Adrenal gland (tissue), 5 donors: Measurements from ENCODE around the gene SERPINE1.

Experiments used
- CTCF ChIP-seq, 6 experiments: fragments of 450-650 bp in 4 of 6; fragments of 200-600 bp in 2 of 6; sonication (generic) in 1 of 6; IDR thresholded peaks; 1 replicate in 5 of 6; 2 replicates in 1 of 6; pipeline versions ENCODE4 v1.5.1 to v1.8.0; 2016 to 2021; ENCODE audit warnings: antibody characterized with exemption in 6 of 6, mild to moderate bottlenecking in 2 of 6, moderate library complexity in 1 of 6
- POLR2A ChIP-seq, 2 donors: fragments of 450-650 bp; IDR thresholded peaks; one replicate each; pipeline ENCODE4 v1.6.1; 2017; ENCODE audit warnings: antibody characterized with exemption in 2 of 2, mild to moderate bottlenecking in 2 of 2, moderate library complexity in 1 of 2
- donor health status: DM: no; HTN: no; CAD: no.

DNA sequence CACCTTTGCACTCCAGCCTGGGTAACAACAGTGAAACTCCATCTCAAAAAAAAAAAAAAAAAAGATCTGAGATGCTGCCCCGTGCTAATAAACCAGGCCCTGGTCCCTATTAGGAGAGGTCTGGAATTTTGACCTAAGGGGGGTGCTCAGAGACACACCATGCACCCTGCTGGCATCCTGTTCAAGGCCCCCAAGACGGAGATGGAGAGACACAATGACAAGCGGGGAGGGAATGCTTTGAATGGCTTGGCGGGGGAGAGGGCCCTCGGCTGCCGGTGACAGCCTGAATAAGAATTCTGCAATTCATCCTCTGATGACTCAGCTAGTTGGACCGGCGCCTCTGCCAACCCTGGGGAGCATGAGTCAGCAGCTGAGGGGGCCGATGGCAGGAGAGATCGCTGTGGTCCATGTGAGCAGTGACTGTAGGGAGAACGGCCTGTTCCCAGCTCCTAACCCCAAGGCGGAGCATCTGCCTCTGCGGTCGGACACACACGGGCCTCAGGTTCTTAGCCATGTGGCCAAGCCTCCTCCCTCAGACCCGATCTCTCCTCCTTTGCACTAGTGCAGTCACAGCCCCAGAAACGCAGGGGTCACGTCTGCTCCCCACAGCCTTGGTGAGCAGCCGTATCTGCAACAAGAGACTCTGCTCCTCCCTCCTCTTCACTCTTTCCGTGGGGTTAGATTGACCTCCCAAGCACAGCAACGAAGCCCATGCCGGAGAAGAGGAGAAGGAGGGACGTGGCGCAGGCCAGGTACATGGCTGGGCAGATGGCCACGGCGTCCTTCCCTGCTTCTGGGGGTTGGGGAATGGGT is 26.7 kb upstream of the SERPINE1 start:
- TF ChIP-seq CTCF (IDR thresholded peaks at IDR 0.05) (no peak), POLR2A (IDR thresholded peaks at IDR 0.05) (peak in 1 of 2 donors; percentile 65)
